GM18505 (cell line): ENCODE data around the gene CPLX3.

Experiments used
- ATAC-seq: cut with Tn5 transposase; IDR thresholded peaks from one replicate; pipeline ENCODE4 v1.9.1; 2021; ENCODE audit not compliant: unreplicated experiment
- POLR2A ChIP-seq: IDR thresholded peaks from 4 replicates; pipeline ENCODE4 v1.6.1; 2011; ENCODE audit warnings: borderline replicate concordance; ENCODE audit not compliant: insufficient read depth, insufficient read length; ENCODE audit errors: extremely low read depth

The CPLX3 gene

GRCh38 chr15:74843891-74844299 is 17.5 kb downstream of the CPLX3 start:
- TF ChIP-seq POLR2A, result no peak

GRCh38 chr15:74844319-74845207 is 18.1 kb downstream of the CPLX3 start:
- ATAC-seq, result no peak
- TF ChIP-seq POLR2A, result no peak

More at GRCh38 chr15:74843891-74844299, 17.5 kb downstream of the CPLX3 start:
- ATAC-seq, result no peak

GRCh38 chr15:74845208-74845568 is 18.8 kb downstream of the CPLX3 start:
- TF ChIP-seq POLR2A, result no peak
- ATAC-seq, result no peak

- no peak for ATAC-seq
- TF ChIP-seq POLR2A, result no peak
Measured at GRCh38 chr15:74845581-74845980, 19.2 kb downstream of the CPLX3 start.

- ATAC-seq, result no peak
- no peak for TF ChIP-seq POLR2A
Measured at GRCh38 chr15:74847432-74847831, 21.0 kb downstream of the CPLX3 start.

- ATAC-seq, result no peak
Measured at GRCh38 chr15:74850393-74850792, 24.0 kb downstream of the CPLX3 start.

GRCh38 chr15:74851960-74852359 is 25.5 kb downstream of the CPLX3 start:
- ATAC-seq, result no peak
- TF ChIP-seq POLR2A, result no peak

More at GRCh38 chr15:74850393-74850792, 24.0 kb downstream of the CPLX3 start:
- no peak for TF ChIP-seq POLR2A

- no peak for ATAC-seq
- no peak for TF ChIP-seq POLR2A
Measured at GRCh38 chr15:74854453-74855022, 28.1 kb downstream of the CPLX3 start.

- ATAC-seq, result no peak
Measured at GRCh38 chr15:74855857-74856256, 29.4 kb downstream of the CPLX3 start.

GRCh38 chr15:74856537-74856936 is 30.1 kb downstream of the CPLX3 start:
- no peak for ATAC-seq
- no peak for TF ChIP-seq POLR2A

More at GRCh38 chr15:74855857-74856256, 29.4 kb downstream of the CPLX3 start:
- no peak for TF ChIP-seq POLR2A

- TF ChIP-seq POLR2A, result no peak
- ATAC-seq, result peak; percentile 56
Measured at GRCh38 chr15:74857082-74857655, 30.7 kb downstream of the CPLX3 start.

GRCh38 chr15:74857671-74858368 is 31.4 kb downstream of the CPLX3 start:
- no peak for TF ChIP-seq POLR2A
- ATAC-seq, result no peak

GRCh38 chr15:74858369-74858740 is 31.9 kb downstream of the CPLX3 start:
- no peak for ATAC-seq

GRCh38 chr15:74863239-74864056 is 37.0 kb downstream of the CPLX3 start:
- ATAC-seq, result no peak
- no peak for TF ChIP-seq POLR2A

More at GRCh38 chr15:74858369-74858740, 31.9 kb downstream of the CPLX3 start:
- no peak for TF ChIP-seq POLR2A
